Stimulated activated CD4-positive, alpha-beta T cell treated with anti-CD3 and anti-CD28 coated beads, Interleukin-15, amount 100 ng/mL, for 1 hour (primary cell): ENCODE data around the gene CDC42BPB.
"Not testable (repeated sequence)": the region's sequence is repeated elsewhere in the genome, so short reads cannot be mapped to it uniquely, and the experiment has no call there.

Experiments
- DNase-seq, 2 donors: peaks; one replicate each; pipeline ENCODE4 v3.0.0-alpha.2; 2020; ENCODE audit warnings: low read depth in 1 of 2, low spot score in 1 of 2

The CDC42BPB gene

DNA sequence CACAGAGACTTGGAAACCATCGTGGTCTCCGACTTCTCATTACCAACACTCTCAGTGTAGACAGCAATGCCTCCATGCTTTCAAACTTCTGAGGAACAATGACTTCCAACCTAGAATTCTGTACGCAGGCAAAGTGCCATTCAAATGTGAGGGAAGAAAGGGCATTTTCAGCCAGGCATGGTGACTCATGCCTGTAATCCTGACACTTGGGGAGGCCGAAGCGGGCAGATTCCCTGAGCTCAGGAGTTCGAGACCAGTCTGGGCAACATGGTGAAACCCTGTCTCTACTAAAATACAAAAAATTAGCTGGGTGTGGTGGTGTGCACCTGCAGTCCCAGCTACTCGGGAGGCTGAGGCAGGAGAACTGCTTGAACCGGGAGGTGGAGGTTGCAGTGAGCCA lies 9.9 kb downstream of the CDC42BPB start:
- DNase-seq: not testable (repeated sequence)

DNA sequence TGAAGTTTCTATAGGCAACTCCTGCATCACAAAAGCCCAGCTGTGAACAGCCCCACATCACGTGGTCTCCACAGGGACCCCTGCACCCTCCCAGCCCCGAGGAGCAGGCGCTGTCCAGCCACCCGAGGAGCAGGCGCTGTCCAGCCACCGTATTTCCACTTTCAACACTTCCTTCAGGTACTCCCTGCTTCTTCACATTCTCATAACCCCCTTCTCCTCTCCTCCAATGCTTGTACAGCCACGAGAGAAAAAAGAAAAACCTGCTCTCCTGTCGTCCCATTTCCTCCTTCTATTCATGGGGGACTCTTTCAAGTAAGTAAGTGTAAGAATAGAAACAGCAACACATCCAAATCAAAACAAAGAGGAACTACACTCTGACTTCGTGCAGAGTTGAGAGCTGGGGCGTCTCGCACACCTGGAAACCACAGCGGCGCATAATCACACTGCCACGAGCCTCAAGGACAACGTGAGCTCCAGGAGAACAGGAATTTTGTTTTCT lies 11.9 kb downstream of the CDC42BPB start:
- DNase-seq: no peak

DNA sequence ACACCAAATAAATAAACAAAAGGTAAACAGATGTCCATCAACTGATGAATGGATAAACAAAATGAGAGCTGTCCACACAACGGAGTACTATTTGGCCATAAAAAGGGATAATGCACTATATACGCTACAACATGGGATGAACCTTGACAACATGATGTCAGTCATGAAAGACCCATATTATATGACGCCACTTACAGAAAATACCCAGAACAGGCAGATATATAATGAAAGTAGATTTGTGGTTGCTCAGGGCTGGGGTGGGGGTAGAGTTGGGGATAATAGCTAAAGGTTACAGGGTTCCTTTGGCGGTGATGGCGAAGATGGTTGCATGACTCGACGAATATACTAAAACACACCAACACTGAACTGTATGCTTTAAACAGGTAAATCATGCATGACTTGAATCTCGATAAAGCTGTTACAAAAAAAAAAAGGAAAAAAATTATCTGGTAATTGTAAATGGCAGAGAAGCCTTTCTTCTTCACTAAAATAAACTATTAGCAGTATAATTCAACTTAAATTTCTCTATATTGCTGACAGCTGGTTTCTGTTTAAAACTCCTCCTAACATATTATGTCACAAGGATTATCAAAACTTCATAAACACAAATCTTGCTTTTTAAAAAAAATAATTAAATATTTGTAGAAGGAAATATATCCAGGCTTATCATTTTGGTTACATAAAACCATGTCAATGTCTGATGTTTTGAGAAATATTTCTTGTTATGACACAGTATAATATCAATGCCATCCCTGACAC lies 13.9 kb downstream of the CDC42BPB start:
- no peak for DNase-seq

DNA sequence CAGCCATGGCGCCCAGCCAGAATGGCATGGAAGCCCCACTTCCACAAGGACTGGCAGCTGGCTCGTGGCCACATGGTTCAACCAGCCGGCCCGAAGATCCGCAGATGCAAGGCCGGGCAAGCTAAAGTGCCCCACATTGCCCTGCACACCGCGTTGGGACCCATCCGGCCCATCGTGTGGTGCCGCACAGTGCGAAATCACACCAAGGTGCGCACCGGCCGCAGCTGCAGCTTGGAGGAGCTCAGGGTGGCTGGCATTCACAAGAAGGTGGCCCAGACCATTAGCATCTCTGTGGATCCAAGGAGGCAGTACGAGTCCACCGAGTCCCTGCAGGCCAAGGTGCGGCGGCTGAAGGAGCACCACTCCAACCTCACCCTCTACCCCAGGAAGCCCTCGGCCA lies 15.9 kb downstream of the CDC42BPB start:
- DNase-seq: no peak

DNA sequence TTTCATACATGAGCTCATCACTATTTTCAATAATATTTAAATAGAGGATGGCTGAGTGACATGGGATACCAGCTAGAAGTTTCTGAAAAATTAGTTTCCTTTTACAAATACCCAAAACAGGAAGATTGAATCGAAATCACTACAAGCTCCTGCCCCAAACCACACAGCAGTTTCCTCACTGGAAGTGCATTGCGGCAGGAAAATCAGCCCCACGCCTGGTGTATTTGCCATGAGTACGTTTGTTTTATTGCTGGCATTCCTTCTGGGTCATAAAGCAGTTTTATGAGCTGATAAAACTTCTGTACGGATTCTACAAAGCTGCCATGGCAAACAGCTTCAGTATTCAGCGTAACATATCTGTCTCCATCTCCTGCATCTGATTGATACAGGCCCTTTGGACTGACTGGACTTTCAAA lies 23.7 kb downstream of the CDC42BPB start:
- no peak for DNase-seq

DNA sequence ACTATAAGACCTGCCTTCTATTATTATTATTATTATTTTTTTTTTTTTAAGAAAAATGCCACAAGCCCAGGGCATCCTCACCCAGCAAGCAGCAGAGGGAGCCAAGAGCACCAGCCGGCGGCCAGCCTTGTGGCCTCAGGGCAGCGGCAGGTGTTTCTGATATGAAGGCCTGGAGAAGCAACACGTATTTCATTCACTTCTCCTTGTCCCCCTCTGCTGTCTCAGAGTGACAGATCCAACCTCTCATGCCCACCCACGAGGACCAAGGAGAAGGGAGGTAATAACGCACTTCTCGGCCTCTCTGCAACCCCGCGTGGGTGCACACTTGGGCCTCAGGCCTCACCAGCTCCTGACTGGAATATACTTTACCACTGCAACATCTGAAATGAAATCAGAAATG lies 25.4 kb downstream of the CDC42BPB start:
- no peak for DNase-seq

DNA sequence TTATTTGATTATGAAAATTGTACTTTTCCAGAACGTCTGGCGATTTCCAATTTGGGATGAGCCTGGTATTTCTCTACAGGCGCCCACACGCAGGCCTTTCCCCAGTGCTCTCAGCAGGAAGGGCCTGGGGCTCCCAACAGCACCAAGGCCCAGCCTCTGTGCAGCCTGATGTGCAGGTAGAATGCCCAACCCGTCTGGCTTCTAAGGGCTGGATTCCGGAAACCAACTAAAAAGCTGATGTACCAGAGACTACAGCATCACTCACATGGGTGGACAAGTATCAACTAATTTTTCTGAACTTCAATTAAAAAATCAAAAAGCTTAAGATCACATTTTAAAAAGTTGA lies 25.8 kb downstream of the CDC42BPB start:
- DNase-seq: no peak

DNA sequence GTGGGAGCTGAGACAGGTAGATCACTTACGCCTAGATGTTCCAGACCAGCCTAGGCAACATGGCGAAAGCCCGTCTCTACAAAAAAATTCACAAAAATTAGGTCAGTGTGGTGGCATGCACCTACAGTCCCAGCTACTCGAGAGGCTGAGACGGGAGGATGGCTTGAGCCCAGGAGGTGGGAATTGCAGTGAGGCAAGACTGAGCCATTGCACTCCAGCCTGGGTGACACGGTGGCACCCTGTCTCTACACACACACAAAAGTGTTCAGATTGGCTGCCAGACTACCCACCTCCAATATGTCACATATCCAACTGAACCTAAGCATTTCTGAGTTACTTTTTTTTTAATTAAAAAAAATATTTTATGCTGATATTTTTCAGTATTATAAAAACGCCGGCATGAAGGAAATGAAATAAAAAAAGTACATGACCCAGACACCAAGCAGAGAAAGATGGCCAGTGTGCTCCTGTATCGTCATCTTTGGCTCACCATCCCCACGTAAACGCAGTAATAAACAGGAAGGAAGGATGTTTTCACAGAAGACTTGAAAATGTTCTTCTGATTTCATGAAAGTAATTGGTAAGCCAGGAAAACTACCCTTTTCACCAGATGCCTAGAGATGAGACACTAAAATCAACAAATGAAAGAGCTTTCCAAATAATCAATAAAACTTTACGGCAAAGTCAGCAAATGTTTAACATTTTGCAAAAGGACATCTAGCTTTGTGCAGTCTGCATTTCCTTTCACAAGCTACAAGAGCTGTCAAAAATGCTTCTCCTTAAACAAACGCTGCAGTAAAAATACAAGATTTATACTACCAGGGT lies 26.4 kb downstream of the CDC42BPB start:
- no peak for DNase-seq

DNA sequence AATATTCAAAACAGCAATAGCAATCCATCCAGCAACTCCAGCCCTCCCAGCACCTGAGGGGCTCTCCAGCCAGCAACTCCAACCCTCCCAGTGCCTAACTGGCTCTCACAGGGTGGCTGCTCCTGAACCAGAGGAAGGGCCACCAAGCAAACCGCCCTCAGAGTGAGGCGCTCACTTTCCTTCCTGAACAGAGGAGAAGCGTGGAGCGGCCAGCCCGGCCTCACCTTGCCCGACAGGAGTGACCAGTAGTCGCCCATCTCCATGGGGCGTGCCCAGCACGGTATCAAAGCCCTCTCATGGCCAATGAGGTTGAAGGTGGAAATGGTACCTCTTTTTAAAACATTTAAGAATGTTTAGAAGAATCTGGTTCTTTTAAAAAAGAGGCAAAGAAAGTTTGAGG lies 27.4 kb downstream of the CDC42BPB start:
- no peak for DNase-seq

DNA sequence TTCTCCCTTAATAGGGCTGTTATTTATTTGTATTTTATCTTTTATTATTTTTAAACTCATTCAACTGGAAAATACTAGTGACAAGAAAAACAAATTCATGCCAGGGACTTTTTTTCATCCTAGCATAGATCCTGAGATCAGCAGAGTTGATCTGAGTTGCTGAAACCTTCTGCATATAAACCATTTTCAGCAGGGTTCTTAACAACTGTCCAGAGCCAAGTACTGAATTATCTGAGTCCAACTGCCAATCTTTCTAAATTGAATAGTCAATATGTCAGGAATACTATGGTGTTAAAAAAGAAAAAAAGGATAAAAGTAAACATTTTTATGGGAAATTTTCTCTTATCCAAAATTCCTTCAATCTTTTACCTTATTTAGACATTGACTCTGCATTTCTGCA lies 28.6 kb downstream of the CDC42BPB start:
- DNase-seq: no peak

DNA sequence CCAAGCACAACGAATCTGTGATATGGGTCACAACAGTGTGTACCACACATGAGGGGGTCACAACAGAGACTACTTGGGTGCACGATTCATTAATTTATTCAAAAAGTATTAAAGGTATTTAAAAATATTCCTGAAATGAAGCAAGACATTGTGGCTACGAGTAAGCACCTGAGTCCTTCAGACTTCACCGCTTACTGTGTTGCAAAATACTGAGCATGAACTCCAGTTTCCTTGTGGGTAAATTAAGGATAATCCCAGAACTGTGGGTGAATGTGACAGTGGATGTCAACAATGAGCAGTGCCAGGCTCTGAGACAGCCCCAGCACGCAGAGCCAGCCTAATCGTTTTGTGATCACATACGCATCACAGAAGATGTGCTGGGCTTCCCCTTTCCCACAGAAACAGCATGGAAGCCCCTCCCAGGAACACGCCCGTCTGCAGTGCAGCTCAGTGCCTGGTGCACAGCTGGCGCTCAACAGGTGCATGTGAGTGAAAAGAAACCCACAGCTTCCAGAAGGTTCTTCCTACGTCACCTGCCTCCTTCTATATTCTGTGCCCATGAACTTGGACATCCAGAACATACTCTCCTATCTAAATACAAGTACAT lies 29.1 kb downstream of the CDC42BPB start:
- no peak for DNase-seq

DNA sequence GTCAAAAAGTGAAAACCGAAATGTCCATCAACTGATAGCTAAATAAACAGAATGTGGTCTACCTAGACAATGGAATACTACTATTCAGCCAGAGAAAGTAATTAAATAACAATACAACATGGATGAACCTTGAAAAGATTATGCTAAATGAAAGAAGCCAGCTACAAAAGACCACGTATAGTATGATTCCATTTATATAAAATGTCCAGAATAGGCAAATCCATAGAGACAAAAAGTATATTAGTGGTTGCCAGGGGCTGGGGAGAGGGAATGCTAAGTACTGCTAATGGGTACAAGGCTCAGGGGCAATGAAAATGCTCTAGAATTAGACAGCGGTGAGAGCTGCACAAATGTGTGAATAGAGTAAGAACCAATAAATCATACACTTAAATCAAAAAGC lies 29.9 kb downstream of the CDC42BPB start:
- DNase-seq: no peak

DNA sequence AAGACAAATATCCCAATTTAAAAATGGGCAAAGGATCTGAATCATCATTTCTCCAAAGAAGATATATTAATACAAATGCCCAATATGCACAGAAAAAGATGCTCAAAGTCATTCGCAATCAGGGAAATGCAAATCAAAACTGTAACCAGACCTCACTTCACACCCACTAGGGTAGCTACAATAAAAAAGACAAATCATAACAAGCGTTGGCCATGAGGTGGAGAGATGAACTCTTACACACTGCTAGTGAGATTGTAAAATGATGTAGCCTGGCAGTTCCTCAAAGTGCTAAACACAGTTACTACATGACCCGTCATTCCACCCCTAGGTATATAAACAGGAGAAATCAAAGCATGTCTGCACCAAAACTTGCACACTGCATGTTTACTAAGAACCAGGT lies 30.4 kb downstream of the CDC42BPB start:
- DNase-seq: no peak

DNA sequence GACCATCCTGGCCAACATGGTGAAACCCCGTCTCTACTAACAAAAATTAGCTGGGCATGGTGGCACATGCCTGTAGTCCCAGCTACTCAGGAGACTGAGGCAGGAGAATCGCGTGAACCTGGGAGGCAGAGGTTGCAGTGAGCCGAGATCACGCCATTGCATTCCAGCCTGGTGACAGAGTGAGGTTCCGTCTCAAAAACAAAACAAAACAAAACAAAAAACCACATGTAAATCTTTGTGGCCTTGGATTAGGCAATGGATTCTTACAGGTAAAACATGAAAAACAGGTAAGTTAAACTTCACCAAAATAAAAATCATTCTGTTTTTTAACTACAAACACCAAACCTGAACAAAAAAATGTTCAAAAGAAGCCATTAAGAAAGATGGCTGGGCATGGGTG lies 31.2 kb downstream of the CDC42BPB start:
- DNase-seq: not testable (repeated sequence)

DNA sequence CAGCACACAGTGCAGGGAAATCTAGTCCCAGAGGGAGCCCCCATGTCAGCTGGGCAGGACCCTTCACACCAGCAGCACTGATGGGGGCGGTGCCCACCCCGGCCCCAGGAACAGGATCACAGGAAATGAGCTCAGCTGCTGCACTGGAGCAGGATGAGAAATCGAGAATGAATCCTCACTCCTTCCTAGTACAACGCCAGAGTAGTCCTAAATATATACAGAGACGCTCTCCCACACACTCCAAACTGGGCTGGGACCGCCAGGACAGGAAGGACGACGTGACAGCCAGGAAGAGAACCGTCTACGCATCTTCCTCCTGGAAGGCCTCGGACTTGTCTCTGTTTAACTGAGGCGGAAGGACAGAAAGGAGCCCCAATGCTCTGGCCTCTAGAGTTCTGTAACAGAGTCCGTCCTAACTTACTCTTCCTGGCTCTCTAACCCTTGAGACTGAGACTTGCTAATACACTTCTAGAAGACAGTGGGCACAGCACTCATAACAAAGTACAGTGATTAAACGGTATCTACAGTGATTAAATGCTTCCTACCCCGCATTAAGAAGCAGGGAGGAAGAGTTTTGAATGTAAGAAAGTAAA lies 33.4 kb downstream of the CDC42BPB start:
- DNase-seq: no peak

DNA sequence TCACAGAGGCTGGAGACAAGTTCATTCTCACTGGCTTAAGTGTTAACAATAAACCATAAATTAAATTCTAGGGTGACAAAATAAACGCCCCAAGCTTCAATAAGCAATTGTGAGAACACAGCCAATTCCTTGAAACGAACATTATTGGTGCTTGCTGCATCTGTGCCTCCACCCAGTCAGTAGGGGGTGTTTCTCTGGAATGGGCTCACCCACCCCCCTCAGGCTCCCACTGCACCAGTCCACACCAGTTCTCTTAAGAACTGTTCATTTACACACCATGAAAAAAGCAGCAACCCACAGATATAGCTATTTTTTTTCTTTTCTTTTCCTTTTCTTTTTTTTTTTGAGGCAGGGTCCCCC lies 34.7 kb downstream of the CDC42BPB start:
- DNase-seq: no peak

DNA sequence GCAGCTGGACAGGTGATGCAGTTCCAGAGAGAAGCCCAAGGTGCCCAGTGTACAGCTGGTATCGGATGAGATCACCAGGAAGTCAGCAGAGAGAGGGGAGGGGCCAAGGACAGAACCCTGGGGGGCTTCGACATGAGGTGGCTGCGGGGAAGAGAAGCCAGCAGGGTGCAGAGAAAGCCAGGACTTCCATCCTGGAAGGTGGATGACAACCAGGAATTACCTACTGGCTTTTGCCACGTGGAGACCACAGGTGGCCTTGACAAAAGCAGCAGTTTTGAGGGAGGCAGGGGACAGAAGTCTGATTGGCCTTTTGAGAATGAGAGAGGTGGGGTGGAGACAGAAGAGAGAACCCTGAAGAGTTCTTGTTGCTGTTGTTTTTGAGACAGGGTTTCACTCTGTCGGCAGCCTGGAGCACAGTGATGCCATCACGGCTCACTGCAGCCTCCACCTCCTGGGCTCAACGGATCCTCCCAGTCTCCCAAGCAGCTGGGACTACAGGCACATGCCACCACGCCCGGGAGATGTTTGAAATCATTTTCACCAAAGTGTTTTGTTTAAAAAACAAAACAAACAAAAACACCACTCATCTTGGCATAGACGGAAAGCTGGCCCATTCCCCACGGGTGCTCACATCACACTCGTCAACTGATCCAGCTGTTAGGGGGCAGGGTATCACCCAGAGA lies 35.2 kb downstream of the CDC42BPB start:
- no peak for DNase-seq

DNA sequence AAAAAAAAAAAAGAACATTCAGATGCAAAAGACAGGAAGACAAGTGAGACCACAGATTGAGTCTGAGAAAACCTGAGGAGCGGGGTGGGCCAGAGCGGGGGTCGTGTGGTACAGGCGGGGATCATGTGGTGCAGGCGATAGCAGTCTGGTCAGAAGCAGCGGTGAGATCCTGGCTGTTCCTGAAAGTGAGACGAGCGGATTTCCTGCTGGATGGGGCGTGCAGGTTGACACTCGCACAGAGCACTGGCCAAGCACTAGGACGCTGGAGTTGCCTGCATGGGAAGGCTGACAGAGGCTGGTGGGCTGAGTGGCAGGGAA lies 35.7 kb downstream of the CDC42BPB start:
- no peak for DNase-seq

DNA sequence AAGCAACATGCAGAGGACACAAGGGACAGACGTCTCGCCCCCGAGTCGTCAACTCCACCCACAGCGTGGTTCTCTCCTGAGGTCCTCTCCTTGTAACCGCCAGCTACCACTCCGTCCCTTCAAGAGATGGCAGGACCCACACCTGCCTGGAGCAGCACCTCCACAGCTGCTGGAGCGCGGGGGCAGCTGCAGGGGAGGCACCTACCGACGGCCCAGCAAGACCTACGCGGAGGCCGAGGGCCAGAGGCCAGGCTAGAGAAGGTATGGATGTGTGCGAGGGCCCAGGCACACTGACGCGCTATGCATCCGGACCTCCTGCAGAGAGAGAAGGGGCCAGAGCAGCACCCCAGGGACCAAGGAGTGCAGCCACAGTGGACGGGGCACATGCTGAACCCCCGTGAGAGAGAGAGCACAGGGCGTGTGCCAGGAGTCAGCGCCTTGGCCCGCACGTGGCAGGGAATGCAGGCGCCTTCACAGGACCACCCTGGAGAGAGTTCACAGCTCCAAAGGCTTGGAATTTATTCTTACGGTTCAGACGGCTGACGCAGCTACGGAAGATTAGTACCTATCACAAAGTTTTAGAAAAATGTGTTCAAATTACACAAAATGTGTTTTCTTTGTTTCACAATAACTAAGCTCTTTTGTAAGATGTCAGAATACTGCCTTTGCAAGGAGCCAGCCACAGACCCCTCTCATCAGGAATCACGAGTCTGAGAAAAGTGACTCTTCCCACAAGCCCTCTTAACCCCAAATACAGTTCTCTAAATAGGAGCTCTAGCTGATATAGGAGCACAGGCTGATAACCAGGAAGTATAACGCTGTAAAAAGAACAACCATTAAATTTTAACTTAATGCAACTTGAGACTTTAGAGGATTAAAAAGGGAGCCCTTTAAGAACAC lies 36.8 kb downstream of the CDC42BPB start:
- no peak for DNase-seq

DNA sequence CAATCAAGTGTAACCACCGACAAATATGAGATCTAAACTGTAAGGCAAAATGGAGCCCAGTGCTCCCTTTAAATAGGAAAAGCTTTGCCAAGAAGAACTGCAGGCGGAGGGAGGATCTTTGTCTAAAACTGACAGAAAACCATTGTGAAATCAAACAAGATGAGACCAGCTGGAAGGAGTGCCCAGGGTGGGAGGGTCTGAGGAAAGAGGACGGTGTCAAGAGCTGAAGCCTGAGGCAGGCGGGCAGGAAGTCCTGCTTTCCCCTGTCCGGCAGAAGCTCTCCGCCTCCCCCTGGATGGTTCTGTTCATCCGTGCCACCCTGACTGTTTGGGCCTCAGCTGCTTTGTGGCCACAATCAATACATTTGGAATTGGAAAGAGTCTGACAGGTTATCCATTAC lies 37.5 kb downstream of the CDC42BPB start:
- DNase-seq: no peak
